Measurements from ENCODE around the gene MED26. TPM values are rescaled to one million over a fixed set of nuclear protein-coding genes. Genes with fewer than 3 reads are reported as not detected.
"Not testable (repeated sequence)": the region's sequence is repeated elsewhere in the genome, so short reads cannot be mapped to it uniquely, and the experiment has no call there.

The MED26 gene
- polyA plus RNA-seq, 3 donors = 3.0 to 6.2 (median 3.4) TPM

GRCh38 chr19:16569609-16570320 is 58.2 kb downstream of the MED26 start:
- WGBS, 3 donors = 54 to 89% (median 87%) methylated on average over 17 of the region's 17 CpGs
- no peak overlapping the region for H3K27ac ChIP-seq (ENCODE audit: low read depth, low read length)

- WGBS, 3 donors = 91 to 95% (median 94%) methylated on average over 5 of the region's 5 CpGs
- H3K27ac ChIP-seq (ENCODE audit: low read depth, low read length) = no peak overlapping the region
These were observed 61.3 kb downstream of the MED26 start for GRCh38 chr19:16566702-16567101.

GRCh38 chr19:16566161-16566560 is 61.8 kb downstream of the MED26 start:
- no peak overlapping the region for H3K27ac ChIP-seq (ENCODE audit: low read depth, low read length)
- 41 to 58% (median 55%) methylated on average over 10 of the region's 10 CpGs for WGBS, 3 donors

GRCh38 chr19:16564842-16565241 is 63.2 kb downstream of the MED26 start:
- H3K27ac ChIP-seq (ENCODE audit: low read depth, low read length) = no peak overlapping the region
- WGBS, 3 donors = 26 to 90% (median 85%) methylated on average over 7 of the region's 7 CpGs

GRCh38 chr19:16562608-16563025 is 65.4 kb downstream of the MED26 start:
- WGBS, 3 donors = 77 to 95% (median 94%) methylated on average over 6 of the region's 6 CpGs
- H3K27ac ChIP-seq (ENCODE audit: low read depth, low read length) = no peak overlapping the region

GRCh38 chr19:16561382-16561781 is 66.6 kb downstream of the MED26 start:
- H3K27ac ChIP-seq (ENCODE audit: low read depth, low read length) = no peak overlapping the region
- 75 to 89% (median 87%) methylated on average over 8 of the region's 8 CpGs for WGBS, 3 donors

- WGBS, 3 donors = 87 to 90% (median 87%) methylated on average over 10 of the region's 10 CpGs
- no peak overlapping the region for H3K27ac ChIP-seq (ENCODE audit: low read depth, low read length)
These were observed 68.2 kb downstream of the MED26 start for GRCh38 chr19:16559780-16560276.

GRCh38 chr19:16554776-16555175 is 73.2 kb downstream of the MED26 start:
- WGBS, 3 donors = 55 to 80% (median 58%) methylated on average over 8 of the region's 8 CpGs
- H3K27ac ChIP-seq (ENCODE audit: low read depth, low read length) = no peak overlapping the region

- not testable (repeated sequence) for H3K27ac ChIP-seq (ENCODE audit: low read depth, low read length)
- WGBS, 3 donors = 94 to 95% (median 95%) methylated on average over 6 of the region's 6 CpGs
These were observed 76.1 kb downstream of the MED26 start for GRCh38 chr19:16551902-16552301.

- no peak overlapping the region for H3K27ac ChIP-seq (ENCODE audit: low read depth, low read length)
- 80 to 88% (median 83%) methylated on average over 4 of the region's 4 CpGs for WGBS, 3 donors
These were observed 79.0 kb downstream of the MED26 start for GRCh38 chr19:16548956-16549355.

- 87 to 93% (median 89%) methylated on average over 11 of the region's 11 CpGs for WGBS, 3 donors
- H3K27ac ChIP-seq (ENCODE audit: low read depth, low read length) = no peak overlapping the region
These were observed 83.4 kb downstream of the MED26 start for GRCh38 chr19:16544473-16545231.

GRCh38 chr19:16543734-16544133 is 84.3 kb downstream of the MED26 start:
- WGBS, 3 donors = 84 to 91% (median 88%) methylated on average over 6 of the region's 6 CpGs

GRCh38 chr19:16542910-16543472 is 85.0 kb downstream of the MED26 start:
- 1 to 6% (median 5%) methylated on average over 15 of the region's 15 CpGs for WGBS, 3 donors

More at GRCh38 chr19:16543734-16544133, 84.3 kb downstream of the MED26 start:
- not testable (repeated sequence) for H3K27ac ChIP-seq (ENCODE audit: low read depth, low read length)

GRCh38 chr19:16542045-16542909 is 85.7 kb downstream of the MED26 start, which contains the start of gene CHERP:
Gene CHERP, minus strand, starts transcription at chr19:16542437. Its CDS starts 59 bp downstream, at chr19:16542378.
- peak within 1 kb of the TSS; percentile 60 for H3K27ac ChIP-seq (ENCODE audit: low read depth, low read length)
- 0% methylated on average over 82 to 108 of the region's 108 CpGs for WGBS, 3 donors

More at GRCh38 chr19:16542910-16543472, 85.0 kb downstream of the MED26 start:
- H3K27ac ChIP-seq (ENCODE audit: low read depth, low read length) = no peak overlapping the region

- no peak overlapping the region for H3K27ac ChIP-seq (ENCODE audit: low read depth, low read length)
- WGBS, 3 donors = 1 to 2% (median 2%) methylated on average over 29 of the region's 29 CpGs
These were observed 86.4 kb downstream of the MED26 start for GRCh38 chr19:16541526-16542044.

- WGBS, 3 donors = 58 to 83% (median 82%) methylated on average over 12 of the region's 12 CpGs
- no peak overlapping the region for H3K27ac ChIP-seq (ENCODE audit: low read depth, low read length)
These were observed 87.1 kb downstream of the MED26 start for GRCh38 chr19:16540948-16541347.

GRCh38 chr19:16537111-16537510 is 90.9 kb downstream of the MED26 start:
- no peak overlapping the region for H3K27ac ChIP-seq (ENCODE audit: low read depth, low read length)
- WGBS, 3 donors = 87 to 94% (median 92%) methylated on average over 13 of the region's 13 CpGs

GRCh38 chr19:16536130-16536529 is 91.9 kb downstream of the MED26 start:
- H3K27ac ChIP-seq (ENCODE audit: low read depth, low read length) = no peak overlapping the region
- WGBS, 3 donors = 90 to 95% (median 93%) methylated on average over 7 to 9 of the region's 9 CpGs

Measured in adipose tissue (tissue), 3 donors.